Neural progenitor cell (in vitro differentiated cells): ENCODE measurements around the gene TNF. TPM values are rescaled to one million over a fixed set of nuclear protein-coding genes. Genes with fewer than 3 reads are reported as not detected.

Experiments used
- DNase-seq: peaks from one replicate; pipeline ENCODE4 v3.0.0-alpha.2; 2016; ENCODE audit warnings: low spot score
- H2AFZ ChIP-seq: fragments of 200-600 bp; sonication (generic); replicated peaks from 2 replicates; pipeline ENCODE4 v1.6.1; 2016; ENCODE audit warnings: antibody characterized with exemption
- H3F3A ChIP-seq: fragments of 200-600 bp; sonication (generic); 2 replicates; pipeline ENCODE4 v1.6.1; 2016; ENCODE audit warnings: antibody characterized with exemption, low read depth
- H3K27ac ChIP-seq: fragments of 200-600 bp; sonication (generic); 2 replicates; pipeline ENCODE4 v1.5.1; 2016; ENCODE audit warnings: mild to moderate bottlenecking
- H3K27me3 ChIP-seq: fragments of 200-600 bp; sonication (generic); 2 replicates; pipeline ENCODE4 v1.6.1; 2016; ENCODE audit warnings: mild to moderate bottlenecking, moderate library complexity
- H3K36me3 ChIP-seq: fragments of 200-600 bp; sonication (generic); 2 replicates; pipeline ENCODE4 v1.5.1; 2016
- H3K4me1 ChIP-seq: fragments of 200-600 bp; sonication (generic); 2 replicates; pipeline ENCODE4 v1.6.1; 2016; ENCODE audit warnings: mixed run types
- H3K4me2 ChIP-seq: fragments of 200-600 bp; sonication (generic); 2 replicates; pipeline ENCODE4 v1.6.1; 2016
- H3K4me3 ChIP-seq: fragments of 200-600 bp; sonication (generic); 2 replicates; pipeline ENCODE4 v1.5.1; 2016
- H3K79me2 ChIP-seq: fragments of 200-600 bp; sonication (generic); 2 replicates; pipeline ENCODE4 v1.6.1; 2016; ENCODE audit warnings: low read depth
- H3K9ac ChIP-seq: fragments of 200-600 bp; sonication (generic); 2 replicates; pipeline ENCODE4 v1.6.1; 2016
- H3K9me3 ChIP-seq: fragments of 200-600 bp; sonication (generic); 2 replicates; pipeline ENCODE4 v1.5.1; 2016; ENCODE audit warnings: low read depth
- H4K20me1 ChIP-seq: fragments of 200-600 bp; sonication (generic); 2 replicates; pipeline ENCODE4 v1.6.1; 2016; ENCODE audit warnings: low read depth
- H3K27ac Mint-ChIP-seq: 3 replicates; pipeline ENCODE4 v1.8.0; 2021; ENCODE audit warnings: mixed read lengths
- H3K27me3 Mint-ChIP-seq: 2 replicates; pipeline ENCODE4 v1.8.0; 2022; ENCODE audit warnings: low read depth, mild to moderate bottlenecking, inconsistent platforms, moderate library complexity, mixed read lengths; ENCODE audit not compliant: insufficient read depth
- H3K36me3 Mint-ChIP-seq: 3 replicates; pipeline ENCODE4 v1.8.0; 2021; ENCODE audit warnings: mixed read lengths
- H3K4me1 Mint-ChIP-seq: 3 replicates; pipeline ENCODE4 v1.8.0; 2021; ENCODE audit warnings: mixed read lengths
- H3K4me3 Mint-ChIP-seq: 3 replicates; pipeline ENCODE4 v1.8.0; 2021; ENCODE audit warnings: mild to moderate bottlenecking, moderate library complexity, mixed read lengths
- H3K9me3 Mint-ChIP-seq: 3 replicates; pipeline ENCODE4 v1.8.0; 2020; ENCODE audit warnings: mixed read lengths
- CTCF ChIP-seq: fragments of 200-600 bp; sonication (generic); IDR thresholded peaks from 2 replicates; pipeline ENCODE4 v1.5.1; 2017; ENCODE audit warnings: antibody characterized with exemption, mild to moderate bottlenecking
- EZH2 ChIP-seq: fragments of 200-600 bp; sonication (generic); IDR thresholded peaks from 2 replicates; pipeline ENCODE4 v1.6.1; 2017; ENCODE audit warnings: antibody characterized with exemption, mild to moderate bottlenecking, moderate library complexity
- EZH2phosphoT487 ChIP-seq: fragments of 200-600 bp; sonication (generic); IDR thresholded peaks from 2 replicates; pipeline ENCODE4 v1.6.1; 2017; ENCODE audit warnings: antibody characterized with exemption
- total RNA-seq: library from RNA; depleted of rRNA; stranded (reverse); fragments of >200 nt; gene quantifications from 2 replicates; pipeline ENCODE4 v1.2.3, GENCODE V29; 2015; ENCODE audit warnings: low replicate concordance

TNF gene
- total RNA-seq, 1 donor from 2014 or later = not detected

GRCh38 chr6:31544676-31545075 is 30.7 kb upstream of the TNF start:
- H3K36me3 ChIP-seq = peaks cover 4% of the 10 kb centered on the region
- TF ChIP-seq EZH2 (no peak), CTCF (no peak), EZH2phosphoT487 (no peak)
- H3K9ac ChIP-seq = no peak overlapping the region
- peaks cover 24% of the 10 kb centered on the region for H3K4me1 ChIP-seq
- H3F3A ChIP-seq = peaks cover 54% of the 10 kb centered on the region
- no peak overlapping the region for H2AFZ ChIP-seq
- peaks cover 55% of the 10 kb centered on the region for H3K79me2 ChIP-seq
- H3K27ac ChIP-seq = no peak overlapping the region
- no peak overlapping the region for H3K4me3 ChIP-seq
- H3K27me3 ChIP-seq = no peaks in the 10 kb centered on the region
- Mint-ChIP-seq H3K4me1 (peaks cover 55% of the 10 kb centered on the region), H3K36me3 (peaks cover 21% of the 10 kb centered on the region), H3K27me3 (peaks cover 6% of the 10 kb centered on the region), H3K27ac (no peak overlapping the region), H3K4me3 (peak overlapping the region; percentile 31), H3K9me3 (no peaks in the 10 kb centered on the region)
- H3K4me2 ChIP-seq = no peak overlapping the region
- H4K20me1 ChIP-seq = peaks cover 17% of the 10 kb centered on the region
- no peaks in the 10 kb centered on the region for H3K9me3 ChIP-seq
- no peak for DNase-seq

GRCh38 chr6:31545291-31545690 is 30.1 kb upstream of the TNF start:
- Histone ChIP-seq H3K4me2 (no peak overlapping the region), H3K9ac (no peak overlapping the region)

GRCh38 chr6:31546339-31546957 is 28.9 kb upstream of the TNF start, which contains the start of gene ATP6V1G2:
Gene ATP6V1G2 (minus strand): TSS chr6:31546608. CDS start chr6:31546559, 49 bp downstream.
- no peaks in the 10 kb centered on the region for H3K9me3 Mint-ChIP-seq
- H3F3A ChIP-seq = peaks cover 53% of the 10 kb centered on the region
- H3K27ac ChIP-seq = no peak within 1 kb of the TSS
- H3K4me3 ChIP-seq = peak within 1 kb of the TSS; percentile 51
- peak; percentile 96 for DNase-seq
- H3K79me2 ChIP-seq = peaks cover 37% of the 10 kb centered on the region
- H3K4me2 ChIP-seq = peak within 1 kb of the TSS; percentile 79
- H3K9me3 ChIP-seq = no peaks in the 10 kb centered on the region
- peak within 1 kb of the TSS; percentile 88 for H3K4me3 Mint-ChIP-seq
- H2AFZ ChIP-seq = peak within 1 kb of the TSS; percentile 35
- H3K27me3 Mint-ChIP-seq = no peaks in the 10 kb centered on the region
- H3K27me3 ChIP-seq = no peaks in the 10 kb centered on the region
- H3K9ac ChIP-seq = peak within 1 kb of the TSS; percentile 84
- peaks cover 16% of the 10 kb centered on the region for H3K4me1 ChIP-seq
- TF ChIP-seq EZH2 (no peak), CTCF (peak; percentile 98)
- peaks cover 11% of the 10 kb centered on the region for H3K36me3 Mint-ChIP-seq
- H3K27ac Mint-ChIP-seq = peak within 1 kb of the TSS; percentile 25
- peaks cover 45% of the 10 kb centered on the region for H3K4me1 Mint-ChIP-seq
- H3K36me3 ChIP-seq = no peaks in the 10 kb centered on the region
- no peaks in the 10 kb centered on the region for H4K20me1 ChIP-seq

More at GRCh38 chr6:31545291-31545690, 30.1 kb upstream of the TNF start:
- Mint-ChIP-seq H3K27me3 (peaks cover 6% of the 10 kb centered on the region), H3K27ac (no peak overlapping the region), H3K4me3 (peak overlapping the region; percentile 88), H3K9me3 (no peaks in the 10 kb centered on the region), H3K36me3 (peaks cover 18% of the 10 kb centered on the region), H3K4me1 (peaks cover 51% of the 10 kb centered on the region)
- Histone ChIP-seq H3K4me1 (peaks cover 18% of the 10 kb centered on the region), H3K36me3 (no peaks in the 10 kb centered on the region), H3K4me3 (no peak overlapping the region), H3K79me2 (peaks cover 48% of the 10 kb centered on the region), H3K27me3 (no peaks in the 10 kb centered on the region), H4K20me1 (peaks cover 11% of the 10 kb centered on the region), H3K9me3 (no peaks in the 10 kb centered on the region), H3F3A (peaks cover 48% of the 10 kb centered on the region), H2AFZ (no peak overlapping the region), H3K27ac (no peak overlapping the region)
- no peak for DNase-seq
- TF ChIP-seq EZH2 (no peak), EZH2phosphoT487 (no peak), CTCF (no peak)
